Erythroblast (primary cell): ENCODE measurements around the gene CTAGE6.

Source experiments
- GATA1 ChIP-seq: IDR thresholded peaks from 2 replicates; pipeline ENCODE4 v1.6.1; 2011; ENCODE audit warnings: low read depth, mild to moderate bottlenecking, control low read depth, low read length, moderate library complexity
- POLR2A ChIP-seq: IDR thresholded peaks from 2 replicates; pipeline ENCODE4 v1.6.1; 2011; ENCODE audit warnings: mild to moderate bottlenecking, low read length

DNA sequence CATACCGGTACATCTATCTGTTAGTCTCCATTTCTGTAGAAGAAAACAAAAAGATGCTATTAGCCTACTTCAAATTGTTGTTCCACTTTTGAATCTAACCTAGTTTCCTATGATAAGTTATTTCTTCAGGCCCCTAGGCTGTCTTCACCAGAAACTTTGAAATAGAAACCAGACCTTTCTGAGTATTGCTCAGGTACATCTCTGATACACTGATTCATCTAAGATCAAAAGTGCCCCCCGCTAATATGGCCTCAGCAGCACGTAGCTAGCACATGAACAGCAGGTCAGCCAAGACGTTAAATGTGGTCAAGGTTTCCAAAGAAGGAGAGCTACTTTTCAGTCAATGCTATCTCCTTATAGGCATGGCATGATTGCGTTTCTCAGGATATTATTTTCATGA lies 23.6 kb downstream of the CTAGE6 start:
- TF ChIP-seq POLR2A (no peak), GATA1 (no peak)
